ENCODE results near the gene ZNF362.

DNA sequence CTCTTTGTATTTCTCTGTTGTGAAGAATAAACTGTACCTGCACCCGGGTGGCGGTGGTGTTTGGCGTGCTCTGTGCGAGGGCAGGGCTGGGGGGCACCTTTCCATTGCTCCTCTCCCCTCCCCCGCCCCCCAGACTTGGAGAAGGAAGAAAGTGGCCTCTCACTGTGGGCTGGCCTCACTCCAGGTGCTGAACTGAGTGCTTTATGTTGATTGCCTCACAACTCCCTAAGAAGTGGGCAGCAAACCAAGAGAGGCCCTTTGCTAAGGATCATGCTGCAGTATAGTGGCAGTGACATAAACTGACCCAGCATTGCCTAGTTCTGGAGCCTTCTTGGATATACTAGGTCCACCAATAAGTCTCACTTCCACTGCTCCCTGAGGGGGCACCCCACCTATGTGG, 44.4 kb downstream of the ZNF362 start:
- TF ChIP-seq EZH2phosphoT487 (IDR thresholded peaks at IDR 0.05; ENCODE audit: insufficient read depth, low read depth) (no peak), EZH2 (IDR thresholded peaks at IDR 0.05; ENCODE audit: insufficient read depth, poor library complexity, severe bottlenecking) (no peak)
